Hematopoietic multipotent progenitor cell (in vitro differentiated cells): Measurements from ENCODE around the gene LRBA. TPM values are rescaled to one million over a fixed set of nuclear protein-coding genes. Genes with fewer than 3 reads are reported as not detected.
A peak's percentile ranks its signal among the peaks of the same experiment; 100 is the strongest.
"Not testable (repeated sequence)": the region's sequence is repeated elsewhere in the genome, so short reads cannot be mapped to it uniquely, and the experiment has no call there.

Source experiments
- DNase-seq, 3 donors: peaks; one replicate each; pipeline ENCODE4 v3.0.0-alpha.2; 2011 to 2015; ENCODE audit warnings: low read depth in 2 of 3, low spot score in 2 of 3
- total RNA-seq: library from RNA; depleted of rRNA; stranded (reverse); fragments of >200 nt; gene quantifications from one replicate; pipeline ENCODE4 v1.2.3, GENCODE V29; 2012

Gene LRBA
- total RNA-seq, 1 donor, result 219 TPM

- DNase-seq, result no peak
Observed at GRCh38 chr4:150574678-150575077, 440.4 kb downstream of the LRBA start.

DNA sequence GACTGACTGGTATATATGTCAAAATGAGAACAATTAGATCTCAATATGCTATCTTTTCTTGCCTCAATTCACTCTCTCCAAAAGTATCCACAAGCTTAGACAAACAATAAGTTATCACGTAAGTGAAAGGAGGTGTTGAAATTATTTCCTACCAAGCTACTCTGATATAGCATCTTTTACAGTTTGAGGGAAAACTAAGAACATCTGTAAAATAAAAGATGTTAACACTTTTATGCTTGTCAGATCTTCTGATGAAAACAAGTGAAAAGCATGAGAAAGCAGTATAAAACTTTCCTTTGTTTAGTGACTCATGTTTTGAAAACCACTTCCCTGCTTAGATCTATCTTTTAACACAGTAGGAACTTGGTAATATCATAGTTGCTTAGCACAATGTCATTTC, 441.6 kb downstream of the LRBA start:
- peak in 2 of 3 donors; percentile 33 to 56 for DNase-seq

DNA sequence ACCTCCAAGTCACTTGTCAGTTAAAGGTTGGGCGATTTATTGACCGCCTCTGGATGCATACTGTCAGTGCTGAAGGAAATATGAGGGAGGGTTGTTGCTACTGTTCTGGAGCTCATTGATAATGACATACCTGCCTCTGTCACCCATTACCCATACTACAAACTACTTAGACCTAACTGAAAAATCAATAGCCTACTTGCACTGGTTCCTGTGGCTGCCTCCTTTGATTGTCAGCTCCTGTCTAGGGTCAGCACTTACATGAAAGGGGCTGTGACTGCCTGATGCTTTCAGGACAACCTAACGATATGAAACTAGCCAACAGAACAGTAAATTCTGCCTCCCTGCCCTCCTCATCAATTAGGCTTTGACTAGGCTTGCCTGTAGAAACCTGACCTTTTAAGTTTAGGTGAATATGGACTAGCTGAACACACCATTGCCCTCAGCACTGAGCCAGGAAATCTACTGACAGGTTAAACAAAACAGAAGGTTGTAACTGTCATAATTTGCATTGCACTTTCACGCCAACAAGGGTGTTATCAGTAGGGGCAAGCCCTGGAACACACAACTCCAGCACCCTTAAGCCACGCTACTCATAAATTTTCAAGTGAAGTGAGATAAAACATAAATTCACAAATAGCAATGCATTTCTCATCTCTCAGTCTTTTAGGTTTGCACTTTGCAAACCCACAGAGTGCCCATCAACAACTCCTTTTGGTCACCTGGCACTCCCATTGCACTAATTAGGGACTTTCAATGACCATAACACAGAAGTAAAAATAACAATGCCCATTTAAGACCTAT, 442.2 kb downstream of the LRBA start:
- no peak for DNase-seq

DNA sequence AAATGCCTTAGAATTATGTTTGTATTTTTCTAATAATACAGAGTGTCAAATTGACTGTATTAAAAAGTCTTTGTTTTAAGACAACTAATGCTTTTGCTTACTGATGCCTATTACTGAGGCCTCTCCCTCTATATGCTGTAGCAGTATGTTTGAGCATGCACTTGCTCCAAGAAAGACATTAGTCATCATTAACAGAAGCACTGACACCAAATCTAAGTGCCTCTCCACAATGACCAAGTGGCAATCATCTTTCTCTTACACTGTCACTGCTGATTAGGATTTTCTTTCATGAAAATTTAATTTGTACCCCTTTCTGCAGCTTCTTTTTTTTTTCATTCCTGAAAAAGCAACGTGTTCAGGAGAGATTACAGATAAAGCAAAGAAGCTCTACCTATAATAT, 444.2 kb downstream of the LRBA start:
- no peak for DNase-seq

GRCh38 chr4:150569998-150570535, 445.0 kb downstream of the LRBA start:
- no peak for DNase-seq

GRCh38 chr4:150569384-150569987, 445.6 kb downstream of the LRBA start:
- no peak for DNase-seq

DNA sequence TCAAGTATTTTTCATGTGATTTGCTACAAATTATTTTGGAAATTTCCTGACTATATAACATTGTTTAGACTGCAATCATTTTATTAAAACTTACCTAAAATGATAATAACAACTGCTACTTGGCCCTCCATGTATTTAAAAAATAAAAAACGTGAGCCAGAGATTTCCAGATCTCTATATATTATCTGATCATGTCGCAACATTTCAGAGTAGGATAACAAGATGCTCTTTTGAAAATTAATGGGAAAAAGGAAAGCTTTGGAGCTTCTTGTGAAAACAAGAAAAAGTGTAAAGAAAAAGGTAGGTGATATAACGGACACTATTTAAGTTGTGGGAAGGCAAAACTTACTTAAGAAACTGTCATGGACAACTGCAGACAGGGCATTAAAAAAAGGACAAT, 448.0 kb downstream of the LRBA start:
- DNase-seq, result no peak

- DNase-seq, result not testable (repeated sequence)
Observed at GRCh38 chr4:150564967-150565366, 450.1 kb downstream of the LRBA start.

GRCh38 chr4:150562751-150563150, 452.3 kb downstream of the LRBA start:
- DNase-seq, result no peak

- DNase-seq, result no peak
Observed at GRCh38 chr4:150562250-150562649, 452.8 kb downstream of the LRBA start.

DNA sequence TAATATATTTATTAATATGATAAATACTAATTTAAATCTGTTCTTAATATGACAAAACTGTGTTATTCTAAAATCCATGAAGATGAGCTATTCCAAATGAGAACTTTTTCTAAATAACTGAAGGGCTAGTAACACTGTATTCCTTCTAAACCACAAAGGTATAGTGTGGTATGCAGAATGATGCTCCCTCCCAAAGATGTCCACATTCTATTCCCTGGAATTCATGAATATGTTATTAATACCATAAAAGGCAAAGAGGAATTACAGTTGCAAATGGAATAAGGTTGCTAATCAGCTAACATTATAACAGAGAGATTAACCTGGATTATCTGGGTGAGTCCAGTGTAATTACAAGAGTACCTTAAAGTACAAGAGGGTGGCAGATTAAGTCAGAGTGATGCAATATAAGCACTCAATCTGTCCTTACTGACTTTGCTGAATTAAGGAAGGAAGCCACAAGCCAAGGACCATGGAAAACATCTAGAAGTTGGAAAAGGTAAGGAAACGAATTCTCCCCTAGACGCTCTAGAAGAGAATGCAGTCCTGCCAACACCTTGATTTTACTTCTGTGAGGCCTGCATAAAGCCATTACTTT, 453.8 kb downstream of the LRBA start:
- no peak for DNase-seq

DNA sequence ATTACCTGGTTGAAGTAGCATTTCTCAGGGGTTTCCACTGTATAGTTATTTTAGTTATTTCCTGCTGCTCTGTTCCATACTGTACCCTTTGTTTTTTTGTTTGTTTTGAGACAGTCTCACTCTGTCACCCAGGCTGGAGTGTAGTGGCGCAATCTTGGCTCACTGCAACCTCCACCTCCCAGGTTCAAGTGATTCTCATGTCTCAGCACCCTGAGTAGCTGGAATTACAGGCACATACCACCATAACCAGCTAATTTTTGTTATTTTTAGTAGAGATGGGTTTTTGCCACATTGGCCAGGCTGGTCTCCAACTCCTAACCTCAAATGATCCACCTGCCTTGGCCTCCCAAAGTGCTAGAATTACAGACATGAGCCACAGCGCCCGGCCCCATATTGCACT, 457.3 kb downstream of the LRBA start:
- DNase-seq, result not testable (repeated sequence)

GRCh38 chr4:150547154-150547838, 467.8 kb downstream of the LRBA start:
- no peak for DNase-seq

- DNase-seq, result no peak
Observed at GRCh38 chr4:150546286-150546685, 468.8 kb downstream of the LRBA start.

DNA sequence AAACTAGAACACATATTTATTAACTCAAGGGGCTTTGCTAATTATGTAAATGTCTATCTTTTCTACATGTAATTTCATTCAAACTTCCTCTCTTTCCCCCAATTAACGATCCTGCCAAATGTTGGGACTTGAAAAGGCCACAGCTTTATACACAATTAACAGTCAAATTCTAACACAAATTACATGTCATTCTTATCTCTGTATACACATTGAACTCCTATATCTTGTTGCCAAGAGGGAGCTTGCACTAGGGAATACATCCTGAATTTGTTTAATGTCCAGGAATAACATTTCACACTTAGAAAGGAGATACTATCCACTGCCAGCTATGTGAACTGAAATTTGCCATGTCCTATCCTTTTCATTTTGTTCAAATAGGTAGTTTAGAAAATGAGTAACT, 472.0 kb downstream of the LRBA start:
- no peak for DNase-seq

- DNase-seq, result no peak
Observed at GRCh38 chr4:150541681-150542080, 473.4 kb downstream of the LRBA start.

DNA sequence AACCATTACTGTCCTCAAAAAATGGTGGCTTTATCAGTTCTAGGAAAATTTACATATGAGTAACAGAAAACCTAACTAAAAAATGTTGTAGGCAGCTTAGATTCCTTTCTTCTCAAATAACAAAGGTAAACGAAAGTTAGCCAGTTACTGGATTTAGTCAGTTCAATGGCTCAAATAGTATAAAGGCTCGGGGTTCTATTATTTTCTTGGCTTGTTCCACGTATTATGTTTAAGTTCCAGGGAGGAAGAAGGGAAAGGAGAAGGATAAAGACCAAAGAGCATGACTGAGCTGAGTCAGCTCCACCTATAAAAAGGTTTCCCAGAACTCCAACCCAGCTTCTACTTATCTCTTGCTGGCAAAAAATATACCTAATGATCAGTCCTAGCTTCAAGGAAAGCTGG, 474.1 kb downstream of the LRBA start:
- no peak for DNase-seq

- DNase-seq, result no peak
Observed at GRCh38 chr4:150540536-150540935, 474.5 kb downstream of the LRBA start.

DNA sequence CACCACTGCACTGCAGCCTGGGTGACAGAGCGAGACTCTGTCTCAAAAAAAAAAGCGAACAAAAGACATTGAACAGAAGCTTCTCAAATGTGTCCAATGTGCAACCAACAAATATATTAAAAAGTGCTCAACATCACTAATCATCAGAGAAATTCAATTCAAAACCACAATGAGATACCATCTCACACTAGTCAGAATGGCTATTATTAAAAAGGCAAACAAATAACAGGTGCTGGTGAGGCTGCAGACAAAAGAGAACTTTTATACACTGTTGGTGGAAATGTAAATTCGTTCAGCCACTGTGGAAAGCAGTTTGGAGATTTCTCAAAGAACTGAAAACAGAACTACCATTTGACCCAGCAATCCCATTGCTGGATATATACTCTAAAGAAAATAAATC, 477.2 kb downstream of the LRBA start:
- not testable (repeated sequence) for DNase-seq

DNA sequence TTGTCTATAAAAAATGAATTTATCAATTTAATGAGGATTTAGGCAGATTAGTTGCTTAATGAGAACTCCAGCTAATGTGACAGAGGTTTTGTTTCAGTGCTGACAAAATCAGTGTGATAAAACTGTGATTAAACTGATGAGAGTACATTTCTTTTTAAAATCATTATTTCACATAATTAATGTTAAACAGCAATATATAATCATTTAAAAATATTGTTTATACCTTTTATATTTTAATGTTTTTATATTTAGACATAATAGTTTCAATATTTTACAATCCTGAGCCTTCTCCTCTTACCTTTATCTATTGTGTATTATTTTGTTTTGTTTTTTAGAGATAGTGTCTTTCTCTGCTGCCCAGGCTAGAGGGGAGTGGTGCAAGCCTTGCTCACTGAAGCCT, 480.3 kb downstream of the LRBA start:
- no peak for DNase-seq

DNA sequence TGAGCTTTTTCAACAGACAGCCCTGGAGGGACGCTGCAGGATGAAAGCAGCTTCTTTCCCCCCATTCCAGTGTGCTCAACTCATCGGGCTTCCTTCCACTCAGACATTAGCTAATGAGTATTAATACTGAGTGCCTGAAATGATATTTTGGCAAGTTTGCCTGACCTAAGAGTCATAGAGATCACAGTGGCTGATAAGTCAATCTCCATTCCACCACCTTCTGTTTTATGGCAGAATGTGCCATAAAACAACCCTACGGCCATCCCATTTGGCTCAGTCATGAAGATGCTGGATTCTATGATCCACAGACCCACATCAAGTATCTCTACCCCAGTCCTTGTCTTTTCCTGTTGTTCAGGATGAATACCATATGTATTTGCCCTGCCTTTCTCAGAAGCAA, 481.4 kb downstream of the LRBA start:
- no peak for DNase-seq
